H9 (cell line): ENCODE data around the gene DCDC1. TPM values are rescaled to one million over a fixed set of nuclear protein-coding genes. Genes with fewer than 3 reads are reported as not detected.

Experiments used
- DNase-seq: peaks from one replicate; pipeline ENCODE4 v3.0.0-alpha.2; 2017
- H2AFZ ChIP-seq: one replicate; pipeline ENCODE4 v1.6.1; 2013; ENCODE audit warnings: mild to moderate bottlenecking, low read length, control low read depth, moderate library complexity
- H2AK5ac ChIP-seq: 2 replicates; pipeline ENCODE4 v1.6.1; 2013; ENCODE audit warnings: low read length, control low read depth, mixed read lengths; ENCODE audit not compliant: insufficient read length
- H2BK120ac ChIP-seq: one replicate; pipeline ENCODE4 v1.6.1; 2013; ENCODE audit warnings: low read depth, mild to moderate bottlenecking, low read length, control low read depth, inconsistent platforms; ENCODE audit not compliant: poor library complexity, severe bottlenecking
- H2BK12ac ChIP-seq: 2 replicates; pipeline ENCODE4 v1.6.1; 2013; ENCODE audit warnings: low read length, control low read depth, mixed read lengths, low read depth; ENCODE audit not compliant: insufficient read length
- H2BK15ac ChIP-seq: 2 replicates; pipeline ENCODE4 v1.6.1; 2013; ENCODE audit warnings: low read depth, low read length, control low read depth
- H2BK20ac ChIP-seq: one replicate; pipeline ENCODE4 v1.6.1; 2013; ENCODE audit warnings: low read depth, mild to moderate bottlenecking, low read length, control low read depth, inconsistent platforms; ENCODE audit not compliant: poor library complexity, severe bottlenecking
- H2BK5ac ChIP-seq: 2 replicates; pipeline ENCODE4 v1.6.1; 2013; ENCODE audit warnings: low read length, control low read depth, mixed read lengths; ENCODE audit not compliant: insufficient read length
- H3K14ac ChIP-seq: 2 replicates; pipeline ENCODE4 v1.6.1; 2013; ENCODE audit warnings: low read length, control low read depth; ENCODE audit not compliant: insufficient read depth
- H3K18ac ChIP-seq: 2 replicates; pipeline ENCODE4 v1.6.1; 2013; ENCODE audit warnings: low read depth, mild to moderate bottlenecking, mixed read lengths, low read length, control low read depth; ENCODE audit not compliant: insufficient read length
- H3K23ac ChIP-seq: 2 replicates; pipeline ENCODE4 v1.6.1; 2013; ENCODE audit warnings: low read length, control low read depth, mixed read lengths, low read depth; ENCODE audit not compliant: insufficient read length
- H3K23me2 ChIP-seq: 2 replicates; pipeline ENCODE4 v1.6.1; 2013; ENCODE audit warnings: low read depth, mild to moderate bottlenecking, mixed read lengths, low read length, control low read depth; ENCODE audit not compliant: insufficient read length, poor library complexity, severe bottlenecking
- H3K27ac ChIP-seq: 2 replicates; pipeline ENCODE4 v1.5.1; 2013; ENCODE audit warnings: low read length, control low read depth, mixed read lengths, low read depth; ENCODE audit not compliant: insufficient read length
- H3K27me3 ChIP-seq: 2 replicates; pipeline ENCODE4 v1.6.1; 2013; ENCODE audit warnings: low read length, control low read depth, inconsistent platforms; ENCODE audit not compliant: insufficient read depth
- H3K4ac ChIP-seq: 2 replicates; pipeline ENCODE4 v1.6.1; 2013; ENCODE audit warnings: low read depth, mild to moderate bottlenecking, control low read depth, inconsistent platforms, low read length, moderate library complexity
- H3K4me1 ChIP-seq: 2 replicates; pipeline ENCODE4 v1.6.1; 2013; ENCODE audit warnings: low read length, control low read depth, inconsistent platforms; ENCODE audit not compliant: insufficient read depth
- H3K4me2 ChIP-seq: 2 replicates; pipeline ENCODE4 v1.6.1; 2013; ENCODE audit warnings: low read length, control low read depth, mixed read lengths; ENCODE audit not compliant: insufficient read length, insufficient read depth
- H3K56ac ChIP-seq: 2 replicates; pipeline ENCODE4 v1.6.1; 2013; ENCODE audit warnings: low read depth, mild to moderate bottlenecking, mixed read lengths, low read length, control low read depth; ENCODE audit not compliant: insufficient read length
- H3K79me1 ChIP-seq: 2 replicates; pipeline ENCODE4 v1.6.1; 2013; ENCODE audit warnings: low read depth, mild to moderate bottlenecking, moderate library complexity, low read length, control low read depth, inconsistent platforms; ENCODE audit not compliant: insufficient read depth, poor library complexity, severe bottlenecking
- H3K79me2 ChIP-seq: 2 replicates; pipeline ENCODE4 v1.6.1; 2013; ENCODE audit warnings: low read length, control low read depth, inconsistent platforms; ENCODE audit not compliant: insufficient read depth
- H3K9ac ChIP-seq: 2 replicates; pipeline ENCODE4 v1.6.1; 2013; ENCODE audit warnings: low read length, control low read depth, mixed read lengths; ENCODE audit not compliant: insufficient read length; ENCODE audit errors: extremely low read depth
- H3K9me3 ChIP-seq: one replicate; pipeline ENCODE4 v1.6.1; 2013; ENCODE audit warnings: low read depth, low read length, inconsistent platforms; ENCODE audit not compliant: control insufficient read depth
- H3T11ph ChIP-seq: one replicate; pipeline ENCODE4 v1.6.1; 2013; ENCODE audit warnings: mild to moderate bottlenecking, low read length, control low read depth, inconsistent platforms
- H4K20me1 ChIP-seq: one replicate; pipeline ENCODE4 v1.6.1; 2013; ENCODE audit not compliant: control insufficient read depth, insufficient read length, insufficient read depth
- H4K5ac ChIP-seq: 2 replicates; pipeline ENCODE4 v1.6.1; 2013; ENCODE audit warnings: low read depth, mild to moderate bottlenecking, mixed read lengths, low read length, control low read depth; ENCODE audit not compliant: insufficient read length
- H4K8ac ChIP-seq: replicated peaks from 2 replicates; pipeline ENCODE4 v1.6.1; 2013; ENCODE audit warnings: low read length, control low read depth, mixed read lengths, low read depth; ENCODE audit not compliant: insufficient read length
- H4K91ac ChIP-seq: 2 replicates; pipeline ENCODE4 v1.6.1; 2013; ENCODE audit warnings: low read depth, mild to moderate bottlenecking, moderate library complexity, mixed read lengths, low read length, control low read depth; ENCODE audit not compliant: insufficient read length
- H3K27ac Mint-ChIP-seq, 3 experiments: 2 replicates in 2 of 3; 3 replicates in 1 of 3; pipeline ENCODE4 v1.8.0; 2020 to 2021; ENCODE audit warnings: mixed read lengths in 3 of 3, mild to moderate bottlenecking in 1 of 3, moderate library complexity in 1 of 3
- H3K27me3 Mint-ChIP-seq: 2 replicates; pipeline ENCODE4 v1.8.0; 2021; ENCODE audit warnings: low read depth, mild to moderate bottlenecking, moderate library complexity, mixed read lengths
- H3K36me3 Mint-ChIP-seq, 3 experiments: 2 replicates in 2 of 3; 3 replicates in 1 of 3; pipeline ENCODE4 v1.8.0; 2020 to 2021; ENCODE audit warnings: low read depth in 3 of 3, mixed read lengths in 3 of 3; ENCODE audit not compliant: insufficient read depth in 1 of 3
- H3K4me1 Mint-ChIP-seq, 2 experiments: 2 replicates each; pipeline ENCODE4 v1.8.0; 2020; ENCODE audit warnings: mixed read lengths in 2 of 2
- H3K4me3 Mint-ChIP-seq, 2 experiments: 2 replicates in 1 of 2; 3 replicates in 1 of 2; pipeline ENCODE4 v1.8.0; 2020 to 2021; ENCODE audit warnings: mild to moderate bottlenecking in 2 of 2, mixed read lengths in 2 of 2, moderate library complexity in 1 of 2
- H3K9me3 Mint-ChIP-seq, 2 experiments: 2 replicates in 1 of 2; 3 replicates in 1 of 2; pipeline ENCODE4 v1.8.0; 2020; ENCODE audit warnings: mild to moderate bottlenecking in 2 of 2, mixed read lengths in 2 of 2, moderate library complexity in 1 of 2
- WGBS: extraction: QIAGEN DNeasy Blood & Tissue Kit; methylation state at CpG from one replicate; pipeline ENCODE4 v1.1.7; 2013; ENCODE audit warnings: missing lambda C conversion rate, low lambda C conversion rate, mixed read lengths; ENCODE audit not compliant: insufficient read length; ENCODE audit errors: extremely low coverage; 5-methylcytosine and 5-hydroxymethylcytosine counted together
- total RNA-seq: library from RNA; stranded (reverse); gene quantifications from 2 replicates; pipeline ENCODE4 v1.2.1, GENCODE V29; 2021
- TF ChIP-seq, protein P1 (sequence below): fragments of 200-600 bp; sonication (generic); conservative IDR thresholded peaks from 3 replicates; pipeline ENCODE4 v1.8.0; 2021; ENCODE audit warnings: antibody characterized with exemption, mild to moderate bottlenecking

The DCDC1 gene
- total RNA-seq, 1 experiment from 2014 or later, result 0.09 TPM

- DNase-seq, result no peak
- Mint-ChIP-seq H3K36me3 (peaks cover 15 to 17% (median 15%) of the 10 kb centered on the region in 3 experiments), H3K27me3 (no peaks in the 10 kb centered on the region), H3K27ac (no peak overlapping the region), H3K9me3 (peaks cover 9 to 12% of the 10 kb centered on the region in 2 experiments), H3K4me1 (peaks cover 22 to 33% of the 10 kb centered on the region in 2 experiments), H3K4me3 (no peak overlapping the region)
- Histone ChIP-seq H3K56ac (no peak overlapping the region), H2BK5ac (no peak overlapping the region), H2AFZ (no peak overlapping the region), H4K5ac (no peak overlapping the region), H3K14ac (no peak overlapping the region), H3K18ac (no peak overlapping the region), H3K4ac (no peak overlapping the region), H3K23me2 (no peaks in the 10 kb centered on the region), H3K4me1 (no peaks in the 10 kb centered on the region; the same call in none of the 2 replicates), H4K20me1 (no peaks in the 10 kb centered on the region), H4K8ac (no peak overlapping the region), H3K27me3 (no peaks in the 10 kb centered on the region), H2BK120ac (no peak overlapping the region), H3K4me2 (no peak overlapping the region), H3K9ac (no peak overlapping the region), H3K27ac (no peak overlapping the region), H3K79me2 (no peaks in the 10 kb centered on the region), H3K79me1 (no peaks in the 10 kb centered on the region), H4K91ac (no peak overlapping the region), H3T11ph (no peak overlapping the region), H3K9me3 (no peaks in the 10 kb centered on the region), H2BK20ac (no peak overlapping the region), H2BK15ac (no peak overlapping the region), H2BK12ac (no peak overlapping the region), H3K23ac (no peak overlapping the region), H2AK5ac (no peak overlapping the region)
- no CpG with 5 or more reads among the region's 2 CpGs for WGBS
- TF ChIP-seq, protein P1, sequence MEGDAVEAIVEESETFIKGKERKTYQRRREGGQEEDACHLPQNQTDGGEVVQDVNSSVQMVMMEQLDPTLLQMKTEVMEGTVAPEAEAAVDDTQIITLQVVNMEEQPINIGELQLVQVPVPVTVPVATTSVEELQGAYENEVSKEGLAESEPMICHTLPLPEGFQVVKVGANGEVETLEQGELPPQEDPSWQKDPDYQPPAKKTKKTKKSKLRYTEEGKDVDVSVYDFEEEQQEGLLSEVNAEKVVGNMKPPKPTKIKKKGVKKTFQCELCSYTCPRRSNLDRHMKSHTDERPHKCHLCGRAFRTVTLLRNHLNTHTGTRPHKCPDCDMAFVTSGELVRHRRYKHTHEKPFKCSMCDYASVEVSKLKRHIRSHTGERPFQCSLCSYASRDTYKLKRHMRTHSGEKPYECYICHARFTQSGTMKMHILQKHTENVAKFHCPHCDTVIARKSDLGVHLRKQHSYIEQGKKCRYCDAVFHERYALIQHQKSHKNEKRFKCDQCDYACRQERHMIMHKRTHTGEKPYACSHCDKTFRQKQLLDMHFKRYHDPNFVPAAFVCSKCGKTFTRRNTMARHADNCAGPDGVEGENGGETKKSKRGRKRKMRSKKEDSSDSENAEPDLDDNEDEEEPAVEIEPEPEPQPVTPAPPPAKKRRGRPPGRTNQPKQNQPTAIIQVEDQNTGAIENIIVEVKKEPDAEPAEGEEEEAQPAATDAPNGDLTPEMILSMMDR, result no peak
These were observed 43.4 kb upstream of the DCDC1 start for GRCh38 chr11:31412946-31413345.
